HG03108 (cell line): ENCODE data around the gene ZNRD2.
"Not testable (repeated sequence)": the region's sequence is repeated elsewhere in the genome, so short reads cannot be mapped to it uniquely, and the experiment has no call there.

Source experiments
- ATAC-seq: cut with Tn5 transposase; IDR thresholded peaks from one replicate; pipeline ENCODE4 v1.9.1; 2021; ENCODE audit warnings: moderate library complexity; ENCODE audit not compliant: unreplicated experiment

Gene ZNRD2

GRCh38 chr11:65569973-65570918, at the start of gene ZNRD2:
ZNRD2 (plus strand) TSS chr11:65570477; CDS start chr11:65570492, 15 bp downstream.
- peak; percentile 59 for ATAC-seq

- ATAC-seq = not testable (repeated sequence)
Measured at GRCh38 chr11:65521777-65522521, 48.3 kb upstream of the ZNRD2 start.

GRCh38 chr11:65522718-65523630, 47.3 kb upstream of the ZNRD2 start:
- ATAC-seq = not testable (repeated sequence)

- ATAC-seq = not testable (repeated sequence)
Measured at GRCh38 chr11:65523631-65523968, 46.7 kb upstream of the ZNRD2 start.

- ATAC-seq = no peak
Measured at GRCh38 chr11:65524014-65524740, 46.1 kb upstream of the ZNRD2 start.

GRCh38 chr11:65524741-65525545, 45.3 kb upstream of the ZNRD2 start, which contains the start of gene SCYL1:
SCYL1 (plus strand) TSS chr11:65525083; CDS start chr11:65525154, 71 bp downstream.
- no peak for ATAC-seq

- no peak for ATAC-seq
Measured at GRCh38 chr11:65525546-65526480, 44.5 kb upstream of the ZNRD2 start.

GRCh38 chr11:65526744-65527143, 43.5 kb upstream of the ZNRD2 start:
- ATAC-seq = no peak

GRCh38 chr11:65528819-65529350, 41.4 kb upstream of the ZNRD2 start:
- no peak for ATAC-seq

GRCh38 chr11:65529475-65530156, 40.7 kb upstream of the ZNRD2 start:
- ATAC-seq = no peak

GRCh38 chr11:65530157-65530496, 40.1 kb upstream of the ZNRD2 start:
- no peak for ATAC-seq

GRCh38 chr11:65532388-65533064, 37.8 kb upstream of the ZNRD2 start:
- no peak for ATAC-seq

- no peak for ATAC-seq
Measured at GRCh38 chr11:65535102-65535501, 35.2 kb upstream of the ZNRD2 start.

- no peak for ATAC-seq
Measured at GRCh38 chr11:65536412-65537295, 33.6 kb upstream of the ZNRD2 start.

GRCh38 chr11:65537296-65537597, 33.0 kb upstream of the ZNRD2 start:
- no peak for ATAC-seq

- no peak for ATAC-seq
Measured at GRCh38 chr11:65537620-65538231, 32.6 kb upstream of the ZNRD2 start.
